Testis (tissue), 2 donors: ENCODE results near the gene IFNL4.

Experiments used
- CTCF ChIP-seq, 3 experiments: fragments of 450-650 bp in 2 of 3; fragments of 200-600 bp in 1 of 3; sonication (generic) in 1 of 3; IDR thresholded peaks; one replicate each; pipeline ENCODE4 v1.5.1; 2016 to 2019; ENCODE audit warnings: antibody characterized with exemption in 3 of 3, mild to moderate bottlenecking in 2 of 3, moderate library complexity in 1 of 3
- POLR2A ChIP-seq: fragments of 450-650 bp; IDR thresholded peaks from one replicate; pipeline ENCODE4 v1.6.1; 2017; ENCODE audit warnings: antibody characterized with exemption, mild to moderate bottlenecking, moderate library complexity

GRCh38 chr19:39262496-39262895 lies 13.8 kb upstream of the IFNL4 start:
- TF ChIP-seq POLR2A (no peak), CTCF (IDR thresholded peaks at IDR 0.05) (no peak)
